K562 (cell line): Measurements from ENCODE around the gene HSD17B11. TPM values are rescaled to one million over a fixed set of nuclear protein-coding genes. Genes with fewer than 3 reads are reported as not detected.
A peak's percentile ranks its signal among the peaks of the same experiment; 100 is the strongest.

ENCODE experiments used
- ADNP ChIP-seq: fragments of 200-800 bp; sonication (Bioruptor generic); IDR thresholded peaks from 2 replicates; pipeline ENCODE4 v1.6.1; 2016; ENCODE audit warnings: missing genetic modification characterization, missing compliant biosample characterization
- ATF3 ChIP-seq, 2 experiments: fragments of 450-650 bp in 1 of 2; sonication (generic) in 1 of 2; formaldehyde crosslinking in 1 of 2; IDR thresholded peaks in 1 of 2; conservative IDR thresholded peaks in 1 of 2; 2 replicates each; pipeline versions ENCODE4 v1.6.1 to v1.8.1; 2016 to 2023; ENCODE audit warnings: mild to moderate bottlenecking in 2 of 2, moderate library complexity in 2 of 2, inconsistent platforms in 1 of 2, missing genetic modification reagents in 1 of 2
- CBX2 ChIP-seq: fragments of 200-600 bp; sonication (generic); IDR thresholded peaks from one replicate; pipeline ENCODE4 v1.6.1; 2012; ENCODE audit warnings: mild to moderate bottlenecking, low read length, inconsistent platforms; ENCODE audit not compliant: insufficient read depth, poor library complexity, severe bottlenecking
- CTBP1 ChIP-seq: fragments of 450-650 bp; IDR thresholded peaks from 2 replicates; pipeline ENCODE4 v1.6.1; 2016; ENCODE audit warnings: borderline replicate concordance
- CTCF ChIP-seq, 3 experiments: IDR thresholded peaks in 2 of 3; conservative IDR thresholded peaks in 1 of 3; 2 replicates each; pipeline ENCODE4 v1.5.1; 2011 to 2012; ENCODE audit warnings: low read length in 3 of 3, mild to moderate bottlenecking in 3 of 3, control low read depth in 2 of 3, improper control_type of control experiment in 1 of 3, inconsistent platforms in 1 of 3, low read depth in 1 of 3, mixed read lengths in 1 of 3, moderate library complexity in 1 of 3; ENCODE audit not compliant: insufficient read depth in 2 of 3
- ESRRA ChIP-seq: fragments of 450-650 bp; IDR thresholded peaks from 2 replicates; pipeline ENCODE4 v1.6.1; 2014; ENCODE audit warnings: low read depth, mild to moderate bottlenecking, moderate library complexity, borderline replicate concordance
- GMEB1 ChIP-seq: fragments of 250-450 bp; sonication (Bioruptor Pico); IDR thresholded peaks from 2 replicates; pipeline ENCODE4 v1.4.0; 2020; ENCODE audit warnings: mild to moderate bottlenecking
- HDAC1 ChIP-seq, 2 experiments: fragments of 450-650 bp; IDR thresholded peaks; 2 replicates each; pipeline ENCODE4 v1.6.1; 2016 to 2017; ENCODE audit warnings: inconsistent platforms in 1 of 2, mild to moderate bottlenecking in 1 of 2, moderate library complexity in 1 of 2
- HMG20B ChIP-seq: fragments of 250-450 bp; sonication (Bioruptor Pico); IDR thresholded peaks from 2 replicates; pipeline ENCODE4 v1.5.0; 2021; ENCODE audit warnings: mild to moderate bottlenecking
- JUN ChIP-seq, 2 experiments: sonication (generic) in 1 of 2; formaldehyde crosslinking in 1 of 2; IDR thresholded peaks; 2 replicates each; pipeline versions ENCODE4 v1.6.1 to v1.8.0; 2012 to 2022; ENCODE audit warnings: borderline replicate concordance in 2 of 2, mild to moderate bottlenecking in 2 of 2, improper control_type of control experiment in 1 of 2, low read depth in 1 of 2, low read length in 1 of 2, missing genetic modification reagents in 1 of 2
- MAFK ChIP-seq: IDR thresholded peaks from 2 replicates; pipeline ENCODE4 v1.6.1; 2011; ENCODE audit warnings: low read length, improper control_type of control experiment
- MCM5 ChIP-seq: fragments of 450-650 bp; IDR thresholded peaks from 2 replicates; pipeline ENCODE4 v1.6.1; 2016; ENCODE audit warnings: low read depth
- NCOA2 ChIP-seq, 2 experiments: fragments of 450-650 bp; IDR thresholded peaks; 2 replicates each; pipeline ENCODE4 v1.6.1; 2018; ENCODE audit warnings: mild to moderate bottlenecking in 2 of 2, moderate library complexity in 1 of 2; ENCODE audit not compliant: partially characterized antibody in 2 of 2
- NR2C2 ChIP-seq, 2 experiments: fragments of 200-800 bp in 1 of 2; sonication (Bioruptor generic) in 1 of 2; sonication (generic) in 1 of 2; formaldehyde crosslinking in 1 of 2; IDR thresholded peaks; 2 replicates each; pipeline versions ENCODE4 v1.6.1 to v1.8.0; 2016 to 2022; ENCODE audit warnings: mild to moderate bottlenecking in 1 of 2, missing compliant biosample characterization in 1 of 2, missing genetic modification characterization in 1 of 2, missing genetic modification reagents in 1 of 2
- RB1 ChIP-seq: fragments of 450-650 bp; IDR thresholded peaks from 2 replicates; pipeline ENCODE4 v1.6.1; 2017; ENCODE audit warnings: low read depth, mild to moderate bottlenecking
- TRIM28 ChIP-seq: fragments of 450-650 bp; IDR thresholded peaks from 2 replicates; pipeline ENCODE4 v1.6.1; 2017
- ZNF263 ChIP-seq: sonication (generic); formaldehyde crosslinking; IDR thresholded peaks from 2 replicates; pipeline ENCODE4 v1.8.0; 2022; ENCODE audit warnings: mild to moderate bottlenecking, missing genetic modification reagents, borderline replicate concordance
- ZNF695 ChIP-seq: fragments of 450-650 bp; formaldehyde crosslinking; IDR thresholded peaks from 2 replicates; pipeline ENCODE4 v1.4.0; 2020; ENCODE audit warnings: mild to moderate bottlenecking, moderate library complexity
- ZNF707 ChIP-seq: fragments of 250-450 bp; sonication (Bioruptor Pico); conservative IDR thresholded peaks from 2 replicates; pipeline ENCODE4 v1.8.0; 2022; ENCODE audit warnings: inconsistent platforms, mild to moderate bottlenecking, moderate library complexity
- ZNF76 ChIP-seq: fragments of 250-450 bp; sonication (Bioruptor Pico); IDR thresholded peaks from 2 replicates; pipeline ENCODE4 v1.4.0; 2020; ENCODE audit warnings: mild to moderate bottlenecking, moderate library complexity, borderline replicate concordance
- ZNF764 ChIP-seq: fragments of 250-450 bp; sonication (Bioruptor Pico); IDR thresholded peaks from 2 replicates; pipeline ENCODE4 v1.4.0; 2020; ENCODE audit warnings: low read depth, mild to moderate bottlenecking, moderate library complexity
- polyA plus RNA-seq, 8 experiments: library from polyadenylated mRNA; depleted of rRNA in 4 of 8; stranded (reverse) in 5 of 8; unstranded in 3 of 8; fragments of >200 nt; fragmentation: Nextera tagmentation in 2 of 8; fragmentation: Illumina TruSeq in 1 of 8; extraction: Ambion mirVana in 2 of 8; extraction: Trizol in 1 of 8; gene quantifications; 2 replicates each; pipeline versions ENCODE4 v1.2.1 to v1.2.3, GENCODE V29; 2011 to 2014; ENCODE audit warnings: inconsistent platforms in 1 of 8, missing spikeins in 1 of 8
- total RNA-seq, 7 experiments: library from RNA; depleted of rRNA in 6 of 7; stranded (reverse); fragments of >200 nt in 6 of 7; fragmentation: Illumina TruSeq in 2 of 7; extraction: Trizol in 2 of 7; gene quantifications; 2 replicates each; pipeline versions ENCODE4 v1.2.1 to v1.2.3, GENCODE V29; 2011 to 2021; ENCODE audit warnings: low replicate concordance in 1 of 7

The HSD17B11 gene
- total and polyA plus RNA-seq, 9 of the 15 experiments (the other 6 are each of a cell fraction or from before 2014, with no cell fraction given) = 26.0 to 108 (median 81.0) TPM

- no peak for TF ChIP-seq CTCF (IDR thresholded peaks at IDR 0.05 in 2 of 3, conservative IDR thresholded peaks at IDR 0.05 in 1 of 3; ENCODE audit: insufficient read depth in 2 of 3, low read depth in 1 of 3, low read length in 3 of 3)
- no peak for TF ChIP-seq ATF3 (IDR thresholded peaks at IDR 0.05)
- no peak; the same call in none of the 2 replicates for TF ChIP-seq ATF3 (CRISPR knock-in tag; conservative IDR thresholded peaks at IDR 0.05)
- no peak for TF ChIP-seq MAFK
- TF ChIP-seq ZNF764 (CRISPR knock-in tag) = no peak
- no peak for TF ChIP-seq MCM5
- peak in 1 of 2 experiments; percentile 83; a peak in 2 of 4 replicates for TF ChIP-seq HDAC1 (IDR thresholded peaks at IDR 0.05)
- TF ChIP-seq GMEB1 (CRISPR knock-in tag) = peak; percentile 81
- TF ChIP-seq ZNF695 (CRISPR knock-in tag) = no peak
- TF ChIP-seq RB1 = peak; percentile 44
- TF ChIP-seq ADNP (tag) = no peak; the same call in 1 of the 2 replicates
- no peak for TF ChIP-seq NR2C2 (CRISPR knock-in tag; IDR thresholded peaks at IDR 0.05)
- TF ChIP-seq NR2C2 (tag; IDR thresholded peaks at IDR 0.05) = peak; percentile 54
- peak; percentile 80; the same call in 1 of the 2 replicates for TF ChIP-seq ESRRA
- no peak for TF ChIP-seq CBX2
- peak; percentile 78 for TF ChIP-seq CTBP1
- no peak for TF ChIP-seq HMG20B
- no peak for TF ChIP-seq ZNF707 (CRISPR knock-in tag)
- 0 out of 2 replicates have a peak, but pooled peaks have one; percentile 29 for TF ChIP-seq ZNF76
- 0 out of 2 replicates have a peak, but pooled peaks have one; percentile 43 for TF ChIP-seq TRIM28
- TF ChIP-seq JUN (IDR thresholded peaks at IDR 0.05; ENCODE audit: borderline replicate concordance, low read depth, low read length) = peak; percentile 65; the same call in 1 of the 2 replicates
- no peak for TF ChIP-seq JUN (CRISPR knock-in tag; IDR thresholded peaks at IDR 0.05; ENCODE audit: borderline replicate concordance)
- TF ChIP-seq NCOA2 (IDR thresholded peaks at IDR 0.05; ENCODE audit: partially characterized antibody in 2 of 2) = no peak
- no peak for TF ChIP-seq ZNF263 (CRISPR knock-in tag)
Observed at GRCh38 chr4:87422104-87423052, 31.4 kb upstream of the HSD17B11 start, which contains the start of gene NUDT9 (continued).
